Measurements from ENCODE around the gene MACROH2A2.
"Not testable (repeated sequence)": the region's sequence is repeated elsewhere in the genome, so short reads cannot be mapped to it uniquely, and the experiment has no call there.

The MACROH2A2 gene

GRCh38 chr10:70101068-70101562 is 48.5 kb downstream of the MACROH2A2 start:
- not testable (repeated sequence) for DNase-seq (ENCODE audit: low read depth)

- DNase-seq (ENCODE audit: low read depth): no peak
These were observed 49.0 kb downstream of the MACROH2A2 start for GRCh38 chr10:70101668-70102067.

- DNase-seq (ENCODE audit: low read depth): no peak
These were observed 54.5 kb downstream of the MACROH2A2 start for GRCh38 chr10:70106958-70107791.

GRCh38 chr10:70109064-70109729 is 56.6 kb downstream of the MACROH2A2 start:
- DNase-seq (ENCODE audit: low read depth): no peak

GRCh38 chr10:70111496-70111895 is 58.9 kb downstream of the MACROH2A2 start:
- DNase-seq (ENCODE audit: low read depth): no peak

- DNase-seq (ENCODE audit: low read depth): no peak
These were observed 59.4 kb downstream of the MACROH2A2 start for GRCh38 chr10:70112071-70112470.

- DNase-seq (ENCODE audit: low read depth): no peak
These were observed 62.3 kb downstream of the MACROH2A2 start for GRCh38 chr10:70114902-70115301.

- peak; percentile 24 for DNase-seq (ENCODE audit: low read depth)
These were observed 63.5 kb downstream of the MACROH2A2 start for GRCh38 chr10:70115948-70116682.

GRCh38 chr10:70117646-70118045 is 65.0 kb downstream of the MACROH2A2 start:
- no peak for DNase-seq (ENCODE audit: low read depth)

GRCh38 chr10:70118196-70118595 is 65.5 kb downstream of the MACROH2A2 start:
- no peak for DNase-seq (ENCODE audit: low read depth)

GRCh38 chr10:70119197-70119596 is 66.6 kb downstream of the MACROH2A2 start:
- no peak for DNase-seq (ENCODE audit: low read depth)

GRCh38 chr10:70119623-70120022 is 67.0 kb downstream of the MACROH2A2 start:
- no peak for DNase-seq (ENCODE audit: low read depth)

- DNase-seq (ENCODE audit: low read depth): no peak
These were observed 67.8 kb downstream of the MACROH2A2 start for GRCh38 chr10:70120417-70120816.

- DNase-seq (ENCODE audit: low read depth): no peak
These were observed 68.8 kb downstream of the MACROH2A2 start for GRCh38 chr10:70121281-70121949.

GRCh38 chr10:70122742-70123141 is 70.1 kb downstream of the MACROH2A2 start:
- DNase-seq (ENCODE audit: low read depth): no peak

- DNase-seq (ENCODE audit: low read depth): not testable (repeated sequence)
These were observed 70.5 kb downstream of the MACROH2A2 start for GRCh38 chr10:70123166-70123565.

- no peak for DNase-seq (ENCODE audit: low read depth)
These were observed 71.2 kb downstream of the MACROH2A2 start for GRCh38 chr10:70123817-70124216.

- no peak for DNase-seq (ENCODE audit: low read depth)
These were observed 71.8 kb downstream of the MACROH2A2 start for GRCh38 chr10:70124415-70124814.

- no peak for DNase-seq (ENCODE audit: low read depth)
These were observed 72.3 kb downstream of the MACROH2A2 start for GRCh38 chr10:70124918-70125317.

- DNase-seq (ENCODE audit: low read depth): no peak
These were observed 73.4 kb downstream of the MACROH2A2 start for GRCh38 chr10:70125918-70126552.

- DNase-seq (ENCODE audit: low read depth): no peak
These were observed 74.2 kb downstream of the MACROH2A2 start for GRCh38 chr10:70126700-70127395.
